H9 (cell line): Measurements from ENCODE around the gene TMEM178B. TPM values are rescaled to one million over a fixed set of nuclear protein-coding genes. Genes with fewer than 3 reads are reported as not detected.
A peak's percentile ranks its signal among the peaks of the same experiment; 100 is the strongest.

ENCODE experiments used
- DNase-seq: peaks from one replicate; pipeline ENCODE4 v3.0.0-alpha.2; 2017
- H2AFZ ChIP-seq: one replicate; pipeline ENCODE4 v1.6.1; 2013; ENCODE audit warnings: mild to moderate bottlenecking, low read length, control low read depth, moderate library complexity
- H2AK5ac ChIP-seq: 2 replicates; pipeline ENCODE4 v1.6.1; 2013; ENCODE audit warnings: low read length, control low read depth, mixed read lengths; ENCODE audit not compliant: insufficient read length
- H2BK120ac ChIP-seq: one replicate; pipeline ENCODE4 v1.6.1; 2013; ENCODE audit warnings: low read depth, mild to moderate bottlenecking, low read length, control low read depth, inconsistent platforms; ENCODE audit not compliant: poor library complexity, severe bottlenecking
- H2BK12ac ChIP-seq: 2 replicates; pipeline ENCODE4 v1.6.1; 2013; ENCODE audit warnings: low read length, control low read depth, mixed read lengths, low read depth; ENCODE audit not compliant: insufficient read length
- H2BK15ac ChIP-seq: 2 replicates; pipeline ENCODE4 v1.6.1; 2013; ENCODE audit warnings: low read depth, low read length, control low read depth
- H2BK20ac ChIP-seq: one replicate; pipeline ENCODE4 v1.6.1; 2013; ENCODE audit warnings: low read depth, mild to moderate bottlenecking, low read length, control low read depth, inconsistent platforms; ENCODE audit not compliant: poor library complexity, severe bottlenecking
- H2BK5ac ChIP-seq: 2 replicates; pipeline ENCODE4 v1.6.1; 2013; ENCODE audit warnings: low read length, control low read depth, mixed read lengths; ENCODE audit not compliant: insufficient read length
- H3K14ac ChIP-seq: 2 replicates; pipeline ENCODE4 v1.6.1; 2013; ENCODE audit warnings: low read length, control low read depth; ENCODE audit not compliant: insufficient read depth
- H3K18ac ChIP-seq: 2 replicates; pipeline ENCODE4 v1.6.1; 2013; ENCODE audit warnings: low read depth, mild to moderate bottlenecking, mixed read lengths, low read length, control low read depth; ENCODE audit not compliant: insufficient read length
- H3K23ac ChIP-seq: 2 replicates; pipeline ENCODE4 v1.6.1; 2013; ENCODE audit warnings: low read length, control low read depth, mixed read lengths, low read depth; ENCODE audit not compliant: insufficient read length
- H3K23me2 ChIP-seq: 2 replicates; pipeline ENCODE4 v1.6.1; 2013; ENCODE audit warnings: low read depth, mild to moderate bottlenecking, mixed read lengths, low read length, control low read depth; ENCODE audit not compliant: insufficient read length, poor library complexity, severe bottlenecking
- H3K27ac ChIP-seq: 2 replicates; pipeline ENCODE4 v1.5.1; 2013; ENCODE audit warnings: low read length, control low read depth, mixed read lengths, low read depth; ENCODE audit not compliant: insufficient read length
- H3K27me3 ChIP-seq: 2 replicates; pipeline ENCODE4 v1.6.1; 2013; ENCODE audit warnings: low read length, control low read depth, inconsistent platforms; ENCODE audit not compliant: insufficient read depth
- H3K4ac ChIP-seq: 2 replicates; pipeline ENCODE4 v1.6.1; 2013; ENCODE audit warnings: low read depth, mild to moderate bottlenecking, control low read depth, inconsistent platforms, low read length, moderate library complexity
- H3K4me1 ChIP-seq: 2 replicates; pipeline ENCODE4 v1.6.1; 2013; ENCODE audit warnings: low read length, control low read depth, inconsistent platforms; ENCODE audit not compliant: insufficient read depth
- H3K4me2 ChIP-seq: 2 replicates; pipeline ENCODE4 v1.6.1; 2013; ENCODE audit warnings: low read length, control low read depth, mixed read lengths; ENCODE audit not compliant: insufficient read length, insufficient read depth
- H3K56ac ChIP-seq: 2 replicates; pipeline ENCODE4 v1.6.1; 2013; ENCODE audit warnings: low read depth, mild to moderate bottlenecking, mixed read lengths, low read length, control low read depth; ENCODE audit not compliant: insufficient read length
- H3K79me1 ChIP-seq: 2 replicates; pipeline ENCODE4 v1.6.1; 2013; ENCODE audit warnings: low read depth, mild to moderate bottlenecking, moderate library complexity, low read length, control low read depth, inconsistent platforms; ENCODE audit not compliant: insufficient read depth, poor library complexity, severe bottlenecking
- H3K79me2 ChIP-seq: 2 replicates; pipeline ENCODE4 v1.6.1; 2013; ENCODE audit warnings: low read length, control low read depth, inconsistent platforms; ENCODE audit not compliant: insufficient read depth
- H3K9ac ChIP-seq: 2 replicates; pipeline ENCODE4 v1.6.1; 2013; ENCODE audit warnings: low read length, control low read depth, mixed read lengths; ENCODE audit not compliant: insufficient read length; ENCODE audit errors: extremely low read depth
- H3K9me3 ChIP-seq: one replicate; pipeline ENCODE4 v1.6.1; 2013; ENCODE audit warnings: low read depth, low read length, inconsistent platforms; ENCODE audit not compliant: control insufficient read depth
- H3T11ph ChIP-seq: one replicate; pipeline ENCODE4 v1.6.1; 2013; ENCODE audit warnings: mild to moderate bottlenecking, low read length, control low read depth, inconsistent platforms
- H4K20me1 ChIP-seq: one replicate; pipeline ENCODE4 v1.6.1; 2013; ENCODE audit not compliant: control insufficient read depth, insufficient read length, insufficient read depth
- H4K5ac ChIP-seq: 2 replicates; pipeline ENCODE4 v1.6.1; 2013; ENCODE audit warnings: low read depth, mild to moderate bottlenecking, mixed read lengths, low read length, control low read depth; ENCODE audit not compliant: insufficient read length
- H4K8ac ChIP-seq: replicated peaks from 2 replicates; pipeline ENCODE4 v1.6.1; 2013; ENCODE audit warnings: low read length, control low read depth, mixed read lengths, low read depth; ENCODE audit not compliant: insufficient read length
- H4K91ac ChIP-seq: 2 replicates; pipeline ENCODE4 v1.6.1; 2013; ENCODE audit warnings: low read depth, mild to moderate bottlenecking, moderate library complexity, mixed read lengths, low read length, control low read depth; ENCODE audit not compliant: insufficient read length
- H3K27ac Mint-ChIP-seq, 3 experiments: 2 replicates in 2 of 3; 3 replicates in 1 of 3; pipeline ENCODE4 v1.8.0; 2020 to 2021; ENCODE audit warnings: mixed read lengths in 3 of 3, mild to moderate bottlenecking in 1 of 3, moderate library complexity in 1 of 3
- H3K27me3 Mint-ChIP-seq: 2 replicates; pipeline ENCODE4 v1.8.0; 2021; ENCODE audit warnings: low read depth, mild to moderate bottlenecking, moderate library complexity, mixed read lengths
- H3K36me3 Mint-ChIP-seq, 3 experiments: 2 replicates in 2 of 3; 3 replicates in 1 of 3; pipeline ENCODE4 v1.8.0; 2020 to 2021; ENCODE audit warnings: low read depth in 3 of 3, mixed read lengths in 3 of 3; ENCODE audit not compliant: insufficient read depth in 1 of 3
- H3K4me1 Mint-ChIP-seq, 2 experiments: 2 replicates each; pipeline ENCODE4 v1.8.0; 2020; ENCODE audit warnings: mixed read lengths in 2 of 2
- H3K4me3 Mint-ChIP-seq, 2 experiments: 2 replicates in 1 of 2; 3 replicates in 1 of 2; pipeline ENCODE4 v1.8.0; 2020 to 2021; ENCODE audit warnings: mild to moderate bottlenecking in 2 of 2, mixed read lengths in 2 of 2, moderate library complexity in 1 of 2
- H3K9me3 Mint-ChIP-seq, 2 experiments: 2 replicates in 1 of 2; 3 replicates in 1 of 2; pipeline ENCODE4 v1.8.0; 2020; ENCODE audit warnings: mild to moderate bottlenecking in 2 of 2, mixed read lengths in 2 of 2, moderate library complexity in 1 of 2
- WGBS: extraction: QIAGEN DNeasy Blood & Tissue Kit; methylation state at CpG from one replicate; pipeline ENCODE4 v1.1.7; 2013; ENCODE audit warnings: missing lambda C conversion rate, low lambda C conversion rate, mixed read lengths; ENCODE audit not compliant: insufficient read length; ENCODE audit errors: extremely low coverage; 5-methylcytosine and 5-hydroxymethylcytosine counted together
- total RNA-seq: library from RNA; stranded (reverse); gene quantifications from 2 replicates; pipeline ENCODE4 v1.2.1, GENCODE V29; 2021
- TF ChIP-seq, protein P1 (sequence below): fragments of 200-600 bp; sonication (generic); conservative IDR thresholded peaks from 3 replicates; pipeline ENCODE4 v1.8.0; 2021; ENCODE audit warnings: antibody characterized with exemption, mild to moderate bottlenecking

Gene TMEM178B
- total RNA-seq, 1 experiment from 2014 or later = 11.3 TPM

DNA sequence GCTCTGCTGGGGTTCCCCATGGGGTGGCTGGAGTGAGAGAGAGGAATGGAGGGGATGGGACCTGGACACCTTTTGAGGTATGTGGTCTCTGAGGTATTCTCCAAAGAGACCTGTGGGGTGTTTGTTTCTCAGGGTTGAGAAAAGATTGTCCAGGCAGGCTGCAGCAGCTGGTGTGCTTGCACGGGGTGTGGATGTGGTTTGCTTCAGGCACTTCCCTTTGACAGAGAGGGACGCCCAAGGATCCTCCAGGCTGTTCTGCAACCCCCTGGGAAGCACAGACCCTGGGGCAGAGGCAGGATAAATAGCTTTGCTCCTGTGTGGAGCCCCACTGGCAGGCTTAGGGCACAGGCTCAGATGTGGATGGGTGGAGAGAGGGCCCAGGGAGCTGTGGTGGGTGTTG is 362.3 kb downstream of the TMEM178B start:
- no peak overlapping the region for H2AK5ac ChIP-seq
- H4K5ac ChIP-seq = no peak overlapping the region
- no peaks in the 10 kb centered on the region for H4K20me1 ChIP-seq
- peaks cover 16% of the 10 kb centered on the region; the same call in 1 of the 2 replicates for H3K4me1 ChIP-seq
- H2BK12ac ChIP-seq = no peak overlapping the region
- DNase-seq = no peak
- Mint-ChIP-seq H3K27me3 (no peaks in the 10 kb centered on the region), H3K36me3 (no peaks in the 10 kb centered on the region), H3K27ac (peak overlapping the region in 1 of 3 experiments; percentile 25; a peak in 2 of 7 replicates), H3K4me1 (peaks cover 39 to 54% of the 10 kb centered on the region in 2 experiments), H3K4me3 (no peak overlapping the region; a peak in 2 of 5 replicates), H3K9me3 (no peaks in the 10 kb centered on the region)
- WGBS = no CpG with 5 or more reads among the region's 2 CpGs
- H3K27me3 ChIP-seq = no peaks in the 10 kb centered on the region
- no peak overlapping the region for H2BK20ac ChIP-seq
- H4K8ac ChIP-seq = no peak overlapping the region
- TF ChIP-seq, protein P1, sequence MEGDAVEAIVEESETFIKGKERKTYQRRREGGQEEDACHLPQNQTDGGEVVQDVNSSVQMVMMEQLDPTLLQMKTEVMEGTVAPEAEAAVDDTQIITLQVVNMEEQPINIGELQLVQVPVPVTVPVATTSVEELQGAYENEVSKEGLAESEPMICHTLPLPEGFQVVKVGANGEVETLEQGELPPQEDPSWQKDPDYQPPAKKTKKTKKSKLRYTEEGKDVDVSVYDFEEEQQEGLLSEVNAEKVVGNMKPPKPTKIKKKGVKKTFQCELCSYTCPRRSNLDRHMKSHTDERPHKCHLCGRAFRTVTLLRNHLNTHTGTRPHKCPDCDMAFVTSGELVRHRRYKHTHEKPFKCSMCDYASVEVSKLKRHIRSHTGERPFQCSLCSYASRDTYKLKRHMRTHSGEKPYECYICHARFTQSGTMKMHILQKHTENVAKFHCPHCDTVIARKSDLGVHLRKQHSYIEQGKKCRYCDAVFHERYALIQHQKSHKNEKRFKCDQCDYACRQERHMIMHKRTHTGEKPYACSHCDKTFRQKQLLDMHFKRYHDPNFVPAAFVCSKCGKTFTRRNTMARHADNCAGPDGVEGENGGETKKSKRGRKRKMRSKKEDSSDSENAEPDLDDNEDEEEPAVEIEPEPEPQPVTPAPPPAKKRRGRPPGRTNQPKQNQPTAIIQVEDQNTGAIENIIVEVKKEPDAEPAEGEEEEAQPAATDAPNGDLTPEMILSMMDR = no peak
- H3K18ac ChIP-seq = no peak overlapping the region
- no peak overlapping the region for H3T11ph ChIP-seq
- no peak overlapping the region for H2BK120ac ChIP-seq
- no peak overlapping the region for H4K91ac ChIP-seq
- no peak overlapping the region for H3K23ac ChIP-seq
- no peaks in the 10 kb centered on the region for H3K9me3 ChIP-seq
- H3K14ac ChIP-seq = no peak overlapping the region
- H3K79me2 ChIP-seq = no peaks in the 10 kb centered on the region
- no peak overlapping the region for H3K9ac ChIP-seq
- H2AFZ ChIP-seq = no peak overlapping the region
- H2BK5ac ChIP-seq = no peak overlapping the region
- no peak overlapping the region for H3K4ac ChIP-seq
- H2BK15ac ChIP-seq = no peak overlapping the region
- H3K56ac ChIP-seq = no peak overlapping the region
- H3K79me1 ChIP-seq = no peaks in the 10 kb centered on the region
- no peaks in the 10 kb centered on the region for H3K23me2 ChIP-seq
- no peak overlapping the region for H3K4me2 ChIP-seq
- H3K27ac ChIP-seq = no peak overlapping the region
